GM19395 (cell line): Measurements from ENCODE around the gene TRERF1.
"Not testable (repeated sequence)": the region's sequence is repeated elsewhere in the genome, so short reads cannot be mapped to it uniquely, and the experiment has no call there.

Source experiments
- ATAC-seq: cut with Tn5 transposase; IDR thresholded peaks from one replicate; pipeline ENCODE4 v1.9.1; 2021; ENCODE audit warnings: mild to moderate bottlenecking, moderate library complexity; ENCODE audit not compliant: unreplicated experiment

Gene TRERF1

DNA sequence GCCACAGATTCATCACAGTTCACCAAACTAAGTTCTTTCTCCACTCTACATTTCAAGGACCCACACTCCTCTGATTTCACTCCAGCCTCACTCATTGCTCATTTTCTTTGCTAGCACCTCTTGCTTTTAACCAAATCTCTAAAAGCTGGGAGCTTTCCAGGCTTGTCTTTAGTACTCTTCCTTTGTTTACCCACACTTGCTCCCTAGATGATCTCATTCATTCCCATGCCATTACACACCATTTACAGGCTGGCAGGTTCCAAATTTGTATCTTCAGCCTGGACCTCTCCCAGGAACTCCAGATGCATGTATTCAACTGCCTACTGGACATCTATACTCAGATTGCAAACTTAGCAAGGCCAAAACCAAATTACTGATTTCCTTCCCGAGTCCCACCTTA, 251.7 kb downstream of the TRERF1 start:
- no peak for ATAC-seq

DNA sequence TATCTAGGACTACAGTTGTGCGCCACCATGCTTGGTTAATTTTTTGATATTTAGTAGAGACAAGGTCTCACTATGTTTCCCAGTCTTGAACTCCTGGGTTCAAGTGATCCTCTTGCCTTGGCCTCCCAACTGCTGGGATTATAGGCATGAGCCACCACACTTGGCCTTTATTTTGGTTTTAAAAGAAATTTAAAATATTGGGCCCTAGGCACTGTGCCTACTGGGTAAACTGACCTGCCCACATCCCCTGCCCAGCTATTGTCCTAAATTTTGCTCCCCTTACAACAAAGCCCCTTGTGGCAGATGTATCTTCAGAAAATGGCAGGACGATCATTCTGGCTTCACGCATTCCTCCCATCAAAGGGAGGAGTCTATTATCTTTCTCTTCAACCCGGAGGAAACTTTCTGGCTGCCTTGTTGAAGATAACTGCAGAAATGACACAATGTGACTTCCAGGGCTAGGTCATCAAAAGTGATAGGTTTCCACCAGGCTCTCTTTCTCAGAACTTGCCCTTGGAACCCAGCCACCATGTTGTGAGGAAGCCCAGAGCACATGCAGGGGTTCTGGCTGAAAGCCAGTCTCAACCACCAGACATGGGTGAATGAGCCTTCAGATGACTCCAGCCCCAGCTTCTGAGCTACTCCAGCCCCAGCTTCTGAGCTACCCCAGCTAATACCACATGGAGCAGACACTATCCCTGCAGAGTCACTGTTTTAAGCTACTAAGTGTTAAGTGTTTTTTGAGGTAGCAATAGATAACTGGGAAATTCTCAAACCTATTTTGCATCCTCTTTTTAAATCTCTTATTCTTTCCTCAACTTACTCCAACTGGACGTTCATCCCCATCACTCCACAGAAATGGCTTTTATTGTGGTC, 252.4 kb downstream of the TRERF1 start:
- no peak for ATAC-seq

DNA sequence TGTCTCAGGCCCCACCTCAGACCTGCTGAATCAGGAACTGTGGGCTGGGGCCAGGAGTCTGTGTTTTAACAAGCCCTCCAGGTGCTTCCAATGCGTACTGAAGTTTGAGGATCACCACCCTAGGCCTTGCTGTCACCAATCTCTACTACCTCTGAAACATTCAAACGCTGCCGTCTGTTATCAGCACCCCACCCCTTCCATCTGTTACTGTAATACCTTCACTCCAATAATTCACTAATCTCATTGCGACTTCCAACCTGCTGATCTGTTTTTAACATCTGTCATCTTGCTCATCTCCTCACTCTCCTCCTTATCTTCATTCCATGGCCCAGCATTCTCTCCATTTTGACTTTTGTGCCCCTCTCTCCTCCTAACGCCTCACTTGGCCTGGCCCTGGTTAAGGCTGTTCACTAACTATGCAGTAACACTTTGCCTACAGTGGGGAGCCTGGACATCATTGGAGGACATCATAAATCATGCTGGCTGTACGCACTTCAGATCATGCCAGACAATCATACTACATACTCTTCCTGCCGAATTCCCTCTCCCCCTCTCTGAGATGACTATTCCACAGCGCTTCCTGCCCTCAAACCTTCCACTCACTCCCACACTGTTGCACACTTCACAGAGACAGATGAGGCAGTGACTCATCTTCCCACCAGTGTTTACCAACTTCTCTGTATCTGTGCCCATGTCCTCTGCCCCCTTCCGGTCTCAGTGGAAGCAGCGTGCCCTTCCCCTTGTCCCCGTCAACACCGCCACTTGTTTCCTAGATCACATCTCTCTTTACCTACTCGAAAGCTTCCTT, 254.0 kb downstream of the TRERF1 start:
- ATAC-seq, result no peak

DNA sequence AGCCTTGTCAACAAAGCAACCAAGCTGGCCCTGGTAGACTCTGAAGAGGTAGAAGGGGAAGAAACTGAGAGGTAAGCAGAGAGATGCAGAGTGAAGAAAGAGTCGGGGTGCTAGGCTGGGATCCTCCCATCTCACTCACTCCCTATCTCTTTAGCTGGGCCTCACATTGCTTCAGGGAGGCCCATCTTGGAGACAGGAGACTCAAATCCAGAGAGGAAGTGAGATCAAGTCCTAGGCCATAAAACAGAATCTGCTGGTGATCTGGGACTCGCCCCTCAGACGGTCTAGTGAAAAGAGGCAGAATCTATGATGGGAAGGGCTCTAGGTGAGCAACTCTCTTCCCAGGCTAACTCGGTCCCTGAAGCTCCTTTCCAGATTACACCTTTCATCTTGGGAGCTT, 256.3 kb downstream of the TRERF1 start:
- ATAC-seq, result no peak

DNA sequence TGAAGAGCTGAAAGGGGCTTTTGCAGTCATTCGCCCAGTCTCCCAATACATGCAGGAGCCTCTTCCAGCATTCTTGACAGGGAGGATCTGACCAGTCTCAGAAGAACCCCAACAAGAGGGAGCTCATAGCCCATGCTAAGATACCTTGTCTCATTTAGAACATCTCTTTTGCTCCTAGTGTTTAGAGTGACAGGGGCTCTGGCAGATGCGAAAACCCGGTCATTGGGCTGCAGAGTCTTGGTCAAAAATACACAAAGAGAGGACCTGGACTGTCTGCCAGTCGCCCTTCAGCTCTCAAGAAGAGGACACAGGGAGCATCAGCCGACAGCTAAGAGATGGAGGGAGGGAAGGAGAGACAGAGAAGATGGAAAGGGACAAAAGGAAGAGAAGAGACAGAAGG, 257.7 kb downstream of the TRERF1 start:
- no peak for ATAC-seq

DNA sequence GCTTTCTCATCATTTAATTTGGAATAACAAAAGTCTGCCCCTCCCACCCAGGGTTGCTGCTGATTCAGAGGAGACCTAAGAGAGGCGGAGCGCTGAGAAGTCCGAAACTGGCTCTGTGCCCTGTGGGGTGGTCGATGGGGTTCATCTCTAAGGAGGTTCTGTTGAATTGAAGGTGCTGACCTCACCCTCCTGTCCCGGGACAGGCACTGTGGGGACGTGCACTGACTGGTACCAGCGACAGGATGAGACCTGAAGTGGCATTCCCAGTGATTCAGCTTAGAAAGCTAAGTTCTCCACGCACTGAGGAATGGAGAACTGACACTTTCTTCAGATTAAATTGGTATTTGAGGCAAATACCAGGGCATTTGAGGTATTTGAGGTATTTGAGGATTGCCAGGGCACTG, 258.2 kb downstream of the TRERF1 start:
- no peak for ATAC-seq

DNA sequence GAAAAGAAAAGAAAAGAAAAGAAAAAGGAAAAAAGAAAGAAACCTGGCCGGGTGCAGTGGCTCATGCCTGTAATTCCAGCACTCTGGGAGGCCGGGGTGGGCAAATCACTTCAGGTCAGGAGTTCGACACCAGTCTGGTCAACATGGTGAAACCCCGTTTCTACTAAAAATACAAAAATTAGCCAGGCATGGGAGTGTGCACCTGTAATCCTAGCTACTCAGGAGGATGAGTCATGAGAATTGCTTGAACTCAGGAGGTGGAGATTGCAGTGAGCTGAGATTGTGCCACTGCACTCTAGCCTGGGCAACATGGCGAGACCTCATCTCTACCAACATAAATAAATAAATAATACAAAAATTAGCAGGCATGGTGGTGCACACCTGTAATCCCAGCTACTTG, 259.3 kb downstream of the TRERF1 start:
- not testable (repeated sequence) for ATAC-seq

DNA sequence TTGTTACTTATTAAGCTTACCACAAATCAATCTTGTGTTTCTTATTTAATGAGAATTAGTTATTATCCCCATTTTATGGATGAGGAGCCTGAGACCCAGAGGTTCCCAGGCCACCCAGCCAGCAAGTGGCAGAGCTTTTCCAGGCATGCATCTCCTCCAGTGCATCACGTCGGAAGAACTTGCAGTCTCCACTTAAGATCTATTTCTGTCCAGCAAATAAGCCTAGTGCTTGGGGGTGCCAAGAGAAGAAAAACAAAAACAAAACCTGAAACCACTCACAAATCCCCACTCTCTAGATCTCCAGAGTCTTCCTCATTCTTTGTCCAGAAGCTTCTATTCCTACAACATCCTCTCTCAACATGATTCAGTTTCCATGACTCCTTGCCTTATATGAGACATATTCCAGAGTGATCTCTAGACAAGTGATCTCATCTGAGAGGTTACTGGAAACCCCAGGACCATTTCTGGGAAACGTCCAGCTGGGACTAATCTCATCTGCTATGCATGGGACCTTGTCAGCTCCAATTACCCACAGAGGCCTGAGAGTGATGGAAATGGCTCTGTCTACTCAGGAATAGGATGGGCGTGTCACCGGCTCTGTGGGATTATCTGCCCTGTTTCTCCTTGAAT, 261.1 kb downstream of the TRERF1 start:
- no peak for ATAC-seq

DNA sequence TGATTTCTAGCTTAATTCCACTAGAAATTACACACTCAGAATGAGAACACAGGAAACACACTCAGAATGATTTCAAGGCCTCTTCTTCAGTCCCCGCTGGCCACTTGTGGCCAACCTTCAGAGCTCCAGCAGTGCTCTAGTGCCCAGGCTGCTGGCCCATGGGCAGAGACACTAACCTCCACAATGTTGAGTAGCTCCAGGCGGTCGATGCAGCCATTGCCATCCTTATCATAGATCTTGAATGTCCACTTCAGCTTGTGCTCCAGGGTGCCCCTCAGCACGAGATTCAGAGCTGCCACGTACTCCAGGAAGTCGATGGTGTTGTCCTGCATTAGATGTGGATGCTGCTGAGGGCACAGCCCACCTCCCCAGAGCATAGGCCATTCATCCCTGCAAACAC, 263.3 kb downstream of the TRERF1 start:
- ATAC-seq, result no peak

DNA sequence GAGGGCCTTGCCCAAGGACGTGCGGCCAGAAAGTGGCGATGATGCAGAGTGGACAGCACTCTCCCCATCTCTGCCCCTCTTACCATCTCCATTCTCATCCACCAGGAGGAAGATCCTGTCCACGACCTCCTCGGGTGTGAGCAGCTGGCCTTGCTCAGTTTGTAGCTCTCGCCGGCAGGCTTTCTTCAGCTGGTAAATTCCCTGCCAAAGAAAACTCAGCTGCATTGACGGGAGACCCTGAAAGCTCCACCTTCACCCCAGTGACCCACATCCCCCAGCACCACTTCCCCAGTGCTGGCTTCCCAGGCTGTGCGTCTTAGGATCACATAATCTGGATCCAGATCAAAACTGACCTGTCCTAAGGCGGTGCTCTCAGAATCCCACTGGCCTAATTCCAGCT, 266.1 kb downstream of the TRERF1 start:
- no peak for ATAC-seq

DNA sequence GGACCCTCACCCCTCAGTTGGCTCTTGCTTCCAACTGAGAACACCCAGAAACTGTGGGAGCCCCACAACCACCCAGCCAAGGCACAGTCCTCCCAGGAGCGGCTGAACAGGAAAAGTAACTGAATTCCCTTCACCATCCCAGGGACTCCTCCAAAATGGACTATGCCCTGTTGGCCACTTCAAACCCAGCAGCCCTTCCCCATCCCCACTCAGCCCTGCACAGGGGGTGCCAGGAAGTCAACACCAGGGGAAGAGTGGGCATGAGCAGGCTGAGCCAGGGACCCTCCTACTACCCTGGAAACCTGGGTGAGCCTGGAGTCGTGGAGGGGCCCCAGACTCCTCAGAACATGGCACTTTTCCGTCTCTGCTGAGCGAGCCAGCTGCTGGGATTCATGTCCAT, 267.3 kb downstream of the TRERF1 start:
- no peak for ATAC-seq

DNA sequence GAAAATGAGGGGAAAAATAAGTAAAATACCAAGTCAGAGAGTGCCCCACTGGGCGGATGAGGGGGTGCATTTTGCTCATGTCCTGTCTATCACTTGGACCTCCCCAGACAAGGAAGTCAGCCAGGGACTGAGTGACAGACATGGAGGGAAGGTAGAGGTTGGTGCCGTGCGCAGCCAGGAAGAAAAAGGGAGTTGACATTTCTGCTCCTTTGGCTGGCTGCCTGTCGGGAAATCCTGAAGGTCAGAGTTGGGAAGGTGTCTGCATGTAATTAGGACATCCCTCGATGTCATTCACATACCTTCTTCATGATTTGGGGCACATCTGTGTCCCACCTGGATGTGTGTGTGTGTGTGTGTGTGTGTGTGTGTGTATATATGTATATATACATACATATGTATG, 269.6 kb downstream of the TRERF1 start:
- no peak for ATAC-seq

DNA sequence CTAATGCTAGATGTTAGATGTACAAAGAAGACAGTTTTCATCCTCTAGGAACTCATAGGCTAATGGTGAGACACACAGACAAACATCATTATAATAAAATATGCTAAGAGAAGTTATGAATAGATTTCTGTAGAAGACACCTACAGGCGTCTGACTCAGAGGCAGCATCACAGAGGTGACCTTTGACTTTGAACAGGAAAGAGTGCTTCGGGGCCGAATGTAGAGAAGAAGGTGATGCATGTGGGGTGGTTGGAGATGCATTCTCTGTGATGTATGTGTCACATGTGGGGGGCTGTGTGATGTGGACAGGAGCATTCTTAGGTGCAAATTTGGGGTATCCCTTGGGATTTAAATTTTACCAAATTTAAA, 271.8 kb downstream of the TRERF1 start:
- no peak for ATAC-seq

DNA sequence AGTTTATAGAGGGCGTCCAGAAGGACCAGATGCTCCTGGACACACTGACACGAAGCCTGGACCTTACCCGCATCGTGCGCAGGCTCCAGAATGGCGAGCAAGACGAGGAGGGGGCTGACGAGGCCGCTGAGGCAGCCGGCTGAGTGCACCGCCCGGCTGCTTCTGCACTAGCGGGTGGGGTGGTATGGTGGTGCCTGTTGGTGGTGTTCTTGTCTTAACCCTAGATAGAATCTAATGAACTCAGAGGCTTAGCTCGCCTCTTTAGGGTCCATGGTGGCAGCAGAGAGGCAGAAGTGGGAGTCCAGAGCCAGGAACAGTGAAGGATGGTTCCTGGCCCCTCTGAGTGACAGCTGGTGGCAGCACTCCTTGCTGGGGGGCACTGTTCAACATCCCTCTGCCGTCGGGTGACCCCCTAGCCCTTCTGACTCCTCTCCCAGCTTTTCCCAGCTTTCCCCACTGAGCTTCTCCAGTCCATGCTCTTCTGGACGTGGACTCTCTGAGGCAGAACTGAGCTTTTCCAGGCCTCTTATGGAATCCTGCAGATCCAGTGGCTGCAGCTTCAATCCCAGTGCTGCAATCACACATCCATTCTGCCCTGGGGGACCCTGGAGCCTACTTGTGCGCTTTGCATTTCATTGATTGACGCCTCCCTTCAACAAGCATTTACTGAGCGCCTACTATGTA, 272.3 kb downstream of the TRERF1 start:
- no peak for ATAC-seq

DNA sequence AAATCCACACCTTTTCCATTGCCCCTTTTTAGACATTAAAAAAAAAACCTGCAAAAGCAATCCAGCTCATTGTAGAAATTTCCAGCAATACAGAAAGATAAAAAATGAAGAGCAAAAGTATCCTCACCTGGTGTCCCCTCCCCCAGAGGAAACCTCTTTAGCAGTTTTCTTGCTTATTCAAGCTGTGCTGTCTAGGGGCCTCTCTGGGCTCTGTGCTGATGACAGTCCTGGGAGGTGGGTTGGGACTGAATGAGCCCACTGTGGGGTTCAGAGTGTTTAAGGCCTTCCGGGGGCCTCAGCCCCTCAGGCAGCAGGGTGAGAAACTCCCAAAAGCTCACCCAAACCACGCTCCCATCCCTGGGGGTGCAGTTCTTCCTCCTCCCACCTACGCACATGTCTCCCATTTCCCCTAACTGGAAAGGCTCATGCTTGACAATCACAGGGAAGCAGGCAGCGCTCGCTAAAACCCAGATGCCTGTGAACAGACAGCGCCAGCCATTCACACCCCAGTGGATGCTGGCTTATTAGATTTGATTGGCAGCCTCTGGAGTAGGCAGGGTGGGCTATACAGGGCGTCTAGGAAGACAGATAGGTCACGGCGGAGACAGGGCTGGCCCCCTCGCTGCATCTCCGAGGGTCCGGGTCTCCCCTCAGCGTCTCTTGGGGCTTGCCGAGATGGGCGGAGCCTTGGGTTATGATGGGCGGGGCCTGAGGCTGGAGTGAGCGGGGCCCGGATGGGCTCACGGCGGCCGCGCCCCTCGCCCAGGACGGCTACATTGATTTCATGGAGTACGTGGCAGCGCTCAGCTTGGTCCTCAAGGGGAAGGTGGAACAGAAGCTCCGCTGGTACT, 274.0 kb downstream of the TRERF1 start:
- ATAC-seq, result no peak

DNA sequence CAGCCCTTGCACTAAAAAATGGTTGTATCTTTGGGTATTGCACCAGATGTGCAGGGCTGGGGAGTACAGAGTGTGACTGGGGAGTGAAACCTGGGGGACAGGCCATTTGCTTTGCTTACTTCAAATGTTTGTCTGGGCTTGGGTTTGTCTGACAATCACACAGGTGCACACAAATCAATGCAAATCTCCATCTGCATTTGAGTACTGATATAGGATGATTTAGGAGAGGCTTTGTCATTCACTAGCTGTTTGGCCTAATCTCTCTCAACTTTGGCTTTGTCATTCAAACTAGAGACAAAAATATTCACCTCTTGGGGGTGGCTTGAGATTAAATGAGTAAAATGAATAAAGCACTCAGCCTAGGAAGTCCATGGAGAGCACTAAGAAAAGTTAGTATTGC, 274.7 kb downstream of the TRERF1 start:
- no peak for ATAC-seq

DNA sequence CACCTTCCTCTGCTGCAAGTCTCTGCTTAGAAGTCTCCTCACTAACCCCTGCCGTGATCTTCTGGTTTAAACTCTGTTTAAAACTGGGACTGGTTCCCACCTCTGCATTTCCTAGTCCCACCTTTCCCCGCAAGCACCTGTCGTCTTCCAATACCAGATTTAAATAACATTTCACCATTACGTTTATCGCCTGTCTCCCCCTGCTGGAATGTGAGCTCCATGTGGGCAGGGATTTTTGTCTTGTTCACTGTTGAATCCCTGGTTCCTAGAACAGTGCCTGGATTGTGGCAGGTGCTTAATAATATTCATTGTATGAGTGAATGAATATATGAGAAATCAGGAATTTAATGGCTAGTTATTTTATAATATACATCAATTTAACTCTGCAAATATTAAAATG, 275.9 kb downstream of the TRERF1 start:
- no peak for ATAC-seq
